RWPE2 (cell line): ENCODE data around the gene FAM174B.

Experiments
- ATAC-seq: fragments of 200-7000 bp; cut with Tn5 transposase; 3 replicates; pipeline ENCODE4 v1.9.1; 2021; ENCODE audit warnings: low read depth
- DNase-seq: peaks from one replicate; pipeline ENCODE4 v3.0.0-alpha.2; 2020; ENCODE audit warnings: low spot score
- H3K27ac ChIP-seq: fragments of 450-650 bp; 2 replicates; pipeline ENCODE4 v1.5.1; 2017; ENCODE audit warnings: mild to moderate bottlenecking; ENCODE audit not compliant: poor library complexity, severe bottlenecking
- H3K27me3 ChIP-seq: fragments of 250-450 bp; sonication (Bioruptor Pico); 2 replicates; pipeline ENCODE4 v1.5.1; 2021; ENCODE audit warnings: mild to moderate bottlenecking, moderate library complexity; ENCODE audit not compliant: insufficient read depth, poor library complexity, severe bottlenecking
- H3K36me3 ChIP-seq: fragments of 250-450 bp; sonication (Bioruptor Pico); 2 replicates; pipeline ENCODE4 v1.5.1; 2020; ENCODE audit warnings: low read depth, mild to moderate bottlenecking, moderate library complexity
- H3K4me1 ChIP-seq: fragments of 250-450 bp; sonication (Bioruptor Pico); 2 replicates; pipeline ENCODE4 v1.5.1; 2021; ENCODE audit warnings: mild to moderate bottlenecking, moderate library complexity; ENCODE audit not compliant: insufficient read depth, poor library complexity, severe bottlenecking
- H3K4me3 ChIP-seq: fragments of 250-450 bp; sonication (Bioruptor Pico); 2 replicates; pipeline ENCODE4 v1.5.1; 2021; ENCODE audit warnings: mild to moderate bottlenecking, moderate library complexity; ENCODE audit not compliant: severe bottlenecking
- H3K9me3 ChIP-seq: fragments of 250-450 bp; sonication (Bioruptor Pico); 2 replicates; pipeline ENCODE4 v1.5.1; 2021; ENCODE audit warnings: mild to moderate bottlenecking, moderate library complexity; ENCODE audit not compliant: severe bottlenecking
- TF ChIP-seq, protein P1 (sequence below): fragments of 450-650 bp; IDR thresholded peaks from one replicate; pipeline ENCODE4 v1.5.1; 2017; ENCODE audit warnings: mild to moderate bottlenecking, moderate library complexity; ENCODE audit not compliant: poor library complexity, severe bottlenecking

FAM174B gene

DNA sequence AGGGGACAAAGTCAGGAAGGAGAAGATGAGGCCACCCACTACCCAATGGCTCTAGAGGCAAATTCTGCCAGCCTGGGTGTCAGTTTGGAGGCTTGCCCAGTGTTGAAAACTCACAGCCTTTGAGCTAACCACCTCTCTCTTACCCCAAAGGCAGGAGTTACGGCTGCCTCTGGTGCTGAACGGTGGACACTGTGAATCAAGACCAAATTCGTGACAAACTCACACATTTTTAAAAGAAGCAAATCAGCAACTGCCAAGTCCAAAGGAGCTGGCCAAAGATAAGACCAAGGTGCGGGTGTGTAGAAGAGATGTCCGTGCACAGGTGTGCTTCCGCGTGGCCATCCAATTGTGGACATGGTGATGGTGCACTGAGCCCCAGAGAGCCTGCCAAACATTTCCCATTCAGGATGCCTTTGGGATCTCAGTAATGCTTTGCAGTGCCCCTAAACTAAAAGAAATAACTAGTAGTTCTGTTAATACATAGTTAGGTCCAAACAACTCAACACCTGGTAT lies 74.6 kb downstream of the FAM174B start:
- Histone ChIP-seq H3K27me3 (no peaks in the 10 kb centered on the region), H3K9me3 (no peaks in the 10 kb centered on the region), H3K27ac (no peak overlapping the region), H3K4me1 (no peaks in the 10 kb centered on the region), H3K4me3 (no peak overlapping the region), H3K36me3 (no peaks in the 10 kb centered on the region)
- DNase-seq, result no peak
- TF ChIP-seq, protein P1, sequence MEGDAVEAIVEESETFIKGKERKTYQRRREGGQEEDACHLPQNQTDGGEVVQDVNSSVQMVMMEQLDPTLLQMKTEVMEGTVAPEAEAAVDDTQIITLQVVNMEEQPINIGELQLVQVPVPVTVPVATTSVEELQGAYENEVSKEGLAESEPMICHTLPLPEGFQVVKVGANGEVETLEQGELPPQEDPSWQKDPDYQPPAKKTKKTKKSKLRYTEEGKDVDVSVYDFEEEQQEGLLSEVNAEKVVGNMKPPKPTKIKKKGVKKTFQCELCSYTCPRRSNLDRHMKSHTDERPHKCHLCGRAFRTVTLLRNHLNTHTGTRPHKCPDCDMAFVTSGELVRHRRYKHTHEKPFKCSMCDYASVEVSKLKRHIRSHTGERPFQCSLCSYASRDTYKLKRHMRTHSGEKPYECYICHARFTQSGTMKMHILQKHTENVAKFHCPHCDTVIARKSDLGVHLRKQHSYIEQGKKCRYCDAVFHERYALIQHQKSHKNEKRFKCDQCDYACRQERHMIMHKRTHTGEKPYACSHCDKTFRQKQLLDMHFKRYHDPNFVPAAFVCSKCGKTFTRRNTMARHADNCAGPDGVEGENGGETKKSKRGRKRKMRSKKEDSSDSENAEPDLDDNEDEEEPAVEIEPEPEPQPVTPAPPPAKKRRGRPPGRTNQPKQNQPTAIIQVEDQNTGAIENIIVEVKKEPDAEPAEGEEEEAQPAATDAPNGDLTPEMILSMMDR, result no peak
- no peak for ATAC-seq

DNA sequence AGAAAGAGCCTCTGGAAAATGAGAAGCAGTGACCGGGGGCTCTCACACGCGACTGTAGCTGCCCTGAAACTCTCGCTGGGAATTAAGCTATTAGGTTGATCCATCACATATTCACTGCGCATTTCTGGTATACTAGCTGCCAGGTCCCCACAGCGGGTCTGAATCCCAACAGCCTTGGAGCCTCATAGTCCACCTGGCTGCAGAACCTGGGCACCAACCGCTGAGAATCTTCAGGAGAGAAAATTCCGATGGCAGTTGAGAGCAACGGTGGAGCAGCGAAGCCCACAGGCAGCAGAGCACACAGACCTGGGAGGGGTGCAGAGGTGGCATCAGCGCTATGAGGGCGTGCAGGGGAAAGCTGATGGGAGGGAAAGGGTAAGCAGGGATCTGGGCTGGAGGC lies 75.1 kb downstream of the FAM174B start:
- DNase-seq (no peak), ATAC-seq (no peak)
- H3K27ac ChIP-seq, result no peak overlapping the region
- no peak overlapping the region for H3K4me3 ChIP-seq
- TF ChIP-seq, protein P1, result no peak
- no peaks in the 10 kb centered on the region for H3K4me1 ChIP-seq
- no peaks in the 10 kb centered on the region for H3K9me3 ChIP-seq
- no peaks in the 10 kb centered on the region for H3K27me3 ChIP-seq
- H3K36me3 ChIP-seq, result no peaks in the 10 kb centered on the region

DNA sequence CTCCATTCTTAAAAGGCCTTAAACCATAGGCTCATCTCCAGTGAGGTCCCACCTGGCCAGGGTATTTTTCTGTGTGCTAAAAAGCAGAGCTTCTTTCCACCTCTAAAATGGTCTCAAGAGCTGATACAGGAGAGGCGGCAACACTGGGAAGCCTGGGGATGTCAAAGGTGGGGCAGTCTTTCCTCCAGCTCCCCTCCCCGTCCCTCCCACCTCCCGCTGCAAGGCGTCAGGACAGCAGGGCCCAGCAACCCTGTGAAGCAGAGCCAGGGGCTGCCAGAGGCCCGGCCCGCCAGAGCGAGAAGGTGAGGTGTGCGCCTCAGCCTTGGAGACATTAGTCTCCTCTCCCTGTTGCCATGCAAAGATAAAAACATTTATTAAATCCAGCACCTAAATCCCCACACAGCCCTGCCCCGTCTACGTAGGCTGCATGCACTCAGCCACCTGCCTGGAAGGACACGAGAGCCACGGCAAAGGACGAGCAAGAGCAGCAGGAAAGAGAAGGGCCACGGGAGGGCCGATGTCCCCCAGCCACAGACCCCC lies 75.6 kb downstream of the FAM174B start:
- no peaks in the 10 kb centered on the region for H3K4me1 ChIP-seq
- no peak overlapping the region for H3K27ac ChIP-seq
- H3K36me3 ChIP-seq, result no peaks in the 10 kb centered on the region
- H3K9me3 ChIP-seq, result no peaks in the 10 kb centered on the region
- DNase-seq (no peak), ATAC-seq (no peak)
- TF ChIP-seq, protein P1, result no peak
- no peaks in the 10 kb centered on the region for H3K27me3 ChIP-seq
- no peak overlapping the region for H3K4me3 ChIP-seq

DNA sequence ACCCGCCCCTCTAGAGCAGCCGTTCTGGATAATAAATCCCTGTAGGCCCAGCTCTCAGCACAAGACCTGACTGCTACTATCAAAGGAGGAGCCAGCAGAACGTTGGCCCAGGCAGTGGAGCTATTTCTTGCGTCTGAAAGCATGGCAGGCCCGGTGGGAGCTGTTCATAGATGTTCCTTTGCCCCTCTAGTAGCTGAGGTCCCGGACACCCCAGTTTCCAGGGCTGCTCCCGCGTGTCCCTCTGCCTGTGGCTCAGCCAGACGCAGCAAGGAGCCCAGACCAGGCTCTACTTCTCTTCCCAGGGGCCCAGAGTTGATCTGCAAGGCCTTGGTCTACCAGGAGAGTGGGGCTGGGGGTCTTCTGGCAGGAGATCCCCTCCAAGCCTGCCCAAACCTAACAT lies 76.1 kb downstream of the FAM174B start:
- Histone ChIP-seq H3K27me3 (no peaks in the 10 kb centered on the region), H3K4me3 (no peak overlapping the region), H3K36me3 (no peaks in the 10 kb centered on the region), H3K9me3 (no peaks in the 10 kb centered on the region), H3K4me1 (no peaks in the 10 kb centered on the region), H3K27ac (no peak overlapping the region)
- ATAC-seq (no peak), DNase-seq (no peak)
- TF ChIP-seq, protein P1, result no peak

DNA sequence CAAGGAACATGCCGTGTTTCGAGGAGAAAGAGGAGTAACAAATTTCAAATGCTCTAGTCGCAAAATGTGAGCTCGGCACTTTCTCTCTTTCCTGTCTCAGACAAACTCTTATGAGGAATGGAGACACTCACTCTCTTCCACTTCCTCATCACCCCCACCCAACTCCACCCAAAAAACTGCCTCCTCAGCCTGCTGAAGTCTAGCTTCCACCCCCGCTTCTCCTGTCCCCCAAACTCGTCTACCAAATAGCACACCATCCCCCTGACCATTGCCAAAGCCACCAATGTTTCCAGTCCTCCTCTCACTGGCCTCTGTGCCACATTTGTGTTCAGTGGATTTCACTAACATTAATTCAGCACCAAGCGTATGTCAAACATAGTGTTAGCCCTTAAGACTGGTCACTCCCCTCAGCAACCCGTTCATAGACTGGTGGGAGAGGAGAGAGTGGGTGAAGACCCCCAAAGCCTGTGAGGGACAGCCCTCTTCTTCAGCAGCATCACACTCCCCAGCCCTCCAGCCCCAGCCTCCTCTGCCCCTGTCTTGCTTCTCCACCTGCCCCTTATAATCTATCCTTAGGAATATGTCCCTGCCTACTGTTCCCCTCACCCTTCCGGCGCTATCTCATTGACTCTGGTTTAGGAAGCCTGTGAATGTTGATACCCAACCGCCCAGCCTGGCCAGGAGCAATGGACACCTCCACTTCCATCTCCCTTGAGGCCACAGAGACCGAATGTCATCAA lies 77.3 kb downstream of the FAM174B start:
- DNase-seq (no peak), ATAC-seq (no peak)
- TF ChIP-seq, protein P1, result no peak
- H3K9me3 ChIP-seq, result no peaks in the 10 kb centered on the region
- H3K27me3 ChIP-seq, result peaks cover 2% of the 10 kb centered on the region
- H3K36me3 ChIP-seq, result no peaks in the 10 kb centered on the region
- H3K4me3 ChIP-seq, result no peak overlapping the region
- no peak overlapping the region for H3K27ac ChIP-seq
- H3K4me1 ChIP-seq, result no peaks in the 10 kb centered on the region
